Uterus (tissue), 4 donors: Measurements from ENCODE around the gene VASP. TPM values are rescaled to one million over a fixed set of nuclear protein-coding genes. Genes with fewer than 3 reads are reported as not detected.

Source experiments
- DNase-seq, 2 donors: peaks; one replicate each; pipeline ENCODE4 v3.0.0-alpha.2; 2019 to 2020
- H3K27ac ChIP-seq, 2 donors: fragments of 200-600 bp; sonication (generic); 1 replicate in 1 of 2; 2 replicates in 1 of 2; pipeline ENCODE4 v1.5.1; 2016 to 2018
- H3K27me3 ChIP-seq, 2 donors: fragments of 200-600 bp; sonication (generic); one replicate each; pipeline ENCODE4 v1.5.1; 2018 to 2019; ENCODE audit warnings: control low read depth in 1 of 2
- H3K36me3 ChIP-seq, 2 donors: fragments of 200-600 bp; sonication (generic); one replicate each; pipeline ENCODE4 v1.5.1; 2019; ENCODE audit warnings: control low read depth in 1 of 2
- H3K4me1 ChIP-seq, 2 donors: fragments of 200-600 bp; sonication (generic); one replicate each; pipeline ENCODE4 v1.5.1; 2018 to 2019; ENCODE audit warnings: control low read depth in 1 of 2
- H3K4me3 ChIP-seq, 2 donors: fragments of 200-600 bp; sonication (generic); 1 replicate in 1 of 2; 2 replicates in 1 of 2; pipeline ENCODE4 v1.5.1; 2018 to 2019; ENCODE audit warnings: mild to moderate bottlenecking in 1 of 2
- H3K9me3 ChIP-seq, 2 donors: fragments of 200-600 bp; sonication (generic); one replicate each; pipeline ENCODE4 v1.5.1; 2019; ENCODE audit warnings: control low read depth in 1 of 2
- POLR2A ChIP-seq, 2 donors: fragments of 450-650 bp; IDR thresholded peaks; one replicate each; pipeline ENCODE4 v1.6.1; 2016; ENCODE audit warnings: antibody characterized with exemption in 2 of 2, mild to moderate bottlenecking in 1 of 2, moderate library complexity in 1 of 2
- intact Hi-C: fragments of 100-400 bp; cut with DNase I; formaldehyde crosslinking; loops from one replicate; pipeline ENCODE4 v1.15.1; 2023; ENCODE audit warnings: low total_unique reads
- total RNA-seq, 4 donors: library from RNA; depleted of rRNA in 3 of 4; stranded (reverse); fragments of >200 nt in 3 of 4; gene quantifications; one replicate each; pipeline versions ENCODE4 v1.1.0 to v1.2.4, GENCODE V29; 2014 to 2023
- TF ChIP-seq, protein P1 (sequence below), 4 experiments: fragments of 200-600 bp in 2 of 4; fragments of 450-650 bp in 2 of 4; sonication (generic) in 2 of 4; IDR thresholded peaks; one replicate each; pipeline ENCODE4 v1.5.1; 2016 to 2019; ENCODE audit warnings: antibody characterized with exemption in 4 of 4, mild to moderate bottlenecking in 2 of 4, moderate library complexity in 1 of 4
- donor health status: DM: yes; HTN: yes; CAD: no.

Gene VASP
- 100 to 1,000 TPM in 1 of 4 donors, 10 to 100 TPM in 3; 21.5 to 157 (median 38.3) TPM for total RNA-seq

DNA sequence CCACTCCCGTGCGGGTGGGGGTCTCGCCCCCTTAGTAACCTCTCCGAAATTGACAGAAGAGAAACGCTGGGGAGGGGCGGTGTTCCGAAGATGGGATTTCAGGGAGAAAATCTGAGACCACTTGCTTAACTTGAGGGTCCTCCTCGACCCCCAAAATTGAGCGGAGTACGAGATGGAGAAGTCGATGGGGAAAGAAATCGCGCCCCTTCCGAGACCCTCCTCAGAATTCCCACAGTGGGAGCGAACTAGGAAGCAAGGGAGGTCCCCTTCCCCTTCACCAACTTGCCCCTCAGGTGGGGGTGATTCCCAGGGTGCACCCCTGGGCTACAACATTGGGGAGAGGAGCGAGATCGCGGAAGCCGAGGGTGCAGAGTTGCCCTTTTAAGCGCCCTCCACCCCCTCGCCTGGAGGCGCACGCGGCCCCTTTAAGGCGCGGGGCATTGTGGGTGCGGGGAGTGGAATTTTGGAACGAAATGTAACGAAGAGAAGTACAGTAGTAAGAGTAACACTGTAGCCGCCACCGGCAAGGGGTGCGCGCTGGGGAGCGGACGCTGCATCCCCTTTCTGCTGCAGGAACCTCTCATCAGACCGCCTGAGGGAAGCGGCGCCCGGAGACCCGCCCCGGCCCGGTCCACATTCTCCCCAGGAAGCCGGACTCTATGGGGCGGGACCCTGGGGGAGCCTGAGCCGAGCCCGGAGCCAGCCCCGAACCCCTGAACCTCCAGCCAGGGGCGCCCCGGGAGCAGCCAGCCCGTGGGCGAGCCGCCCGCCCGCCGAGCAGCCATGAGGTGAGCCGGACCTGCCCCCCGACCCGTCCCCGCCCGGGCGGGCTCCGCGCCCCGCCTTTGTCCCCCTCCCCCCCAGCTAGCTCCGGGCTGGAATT lies at the start of gene VASP:
Gene VASP, plus strand, starts transcription at position 491 of the 883 bp plus-strand sequence. Its CDS starts 293 bp downstream, at position 784.
- Histone ChIP-seq H3K9me3 (no peaks in the 10 kb centered on the region), H3K4me3 (peak within 1 kb of the TSS; percentile 74 to 91), H3K27ac (peak within 1 kb of the TSS; percentile 83 to 96), H3K27me3 (no peaks in the 10 kb centered on the region), H3K36me3 (no peaks in the 10 kb centered on the region), H3K4me1 (no peaks in the 10 kb centered on the region)
- TF ChIP-seq POLR2A (IDR thresholded peaks at IDR 0.05): peak; percentile 77 to 87
- TF ChIP-seq, protein P1, sequence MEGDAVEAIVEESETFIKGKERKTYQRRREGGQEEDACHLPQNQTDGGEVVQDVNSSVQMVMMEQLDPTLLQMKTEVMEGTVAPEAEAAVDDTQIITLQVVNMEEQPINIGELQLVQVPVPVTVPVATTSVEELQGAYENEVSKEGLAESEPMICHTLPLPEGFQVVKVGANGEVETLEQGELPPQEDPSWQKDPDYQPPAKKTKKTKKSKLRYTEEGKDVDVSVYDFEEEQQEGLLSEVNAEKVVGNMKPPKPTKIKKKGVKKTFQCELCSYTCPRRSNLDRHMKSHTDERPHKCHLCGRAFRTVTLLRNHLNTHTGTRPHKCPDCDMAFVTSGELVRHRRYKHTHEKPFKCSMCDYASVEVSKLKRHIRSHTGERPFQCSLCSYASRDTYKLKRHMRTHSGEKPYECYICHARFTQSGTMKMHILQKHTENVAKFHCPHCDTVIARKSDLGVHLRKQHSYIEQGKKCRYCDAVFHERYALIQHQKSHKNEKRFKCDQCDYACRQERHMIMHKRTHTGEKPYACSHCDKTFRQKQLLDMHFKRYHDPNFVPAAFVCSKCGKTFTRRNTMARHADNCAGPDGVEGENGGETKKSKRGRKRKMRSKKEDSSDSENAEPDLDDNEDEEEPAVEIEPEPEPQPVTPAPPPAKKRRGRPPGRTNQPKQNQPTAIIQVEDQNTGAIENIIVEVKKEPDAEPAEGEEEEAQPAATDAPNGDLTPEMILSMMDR (IDR thresholded peaks at IDR 0.05): peak in 2 of 4 experiments; percentile 21 to 40
- intact Hi-C loops: no loop called here
- peak; percentile 85 for DNase-seq

DNA sequence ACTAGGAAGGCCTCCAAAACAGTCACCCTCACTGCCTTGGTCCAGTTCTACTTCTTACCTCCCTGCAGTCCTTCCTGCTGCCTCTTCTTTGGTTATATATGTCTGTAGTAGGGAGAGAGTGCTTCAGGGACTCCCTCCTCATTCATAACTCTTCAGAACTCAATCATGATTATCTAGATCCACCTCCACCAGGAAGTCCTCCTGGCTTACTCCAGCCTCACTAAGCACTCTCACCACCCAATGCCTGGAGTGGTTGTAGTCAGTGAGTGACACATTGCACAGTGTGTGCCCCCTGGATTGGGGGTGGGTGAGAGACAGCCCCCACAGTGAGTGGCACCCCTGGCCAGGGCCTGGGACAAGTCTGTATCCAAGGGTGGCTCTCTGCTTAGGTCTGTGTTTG lies 49.5 kb upstream of the VASP start:
- intact Hi-C loops: no loop called here
- TF ChIP-seq, protein P1 (IDR thresholded peaks at IDR 0.05): no peak
- TF ChIP-seq POLR2A (IDR thresholded peaks at IDR 0.05): no peak
- Histone ChIP-seq H3K9me3 (no peaks in the 10 kb centered on the region), H3K27ac (no peak overlapping the region), H3K4me1 (peaks cover 0 to 8% of the 10 kb centered on the region in 2 donors), H3K36me3 (no peaks in the 10 kb centered on the region), H3K4me3 (no peak overlapping the region), H3K27me3 (no peaks in the 10 kb centered on the region)
- no peak for DNase-seq

DNA sequence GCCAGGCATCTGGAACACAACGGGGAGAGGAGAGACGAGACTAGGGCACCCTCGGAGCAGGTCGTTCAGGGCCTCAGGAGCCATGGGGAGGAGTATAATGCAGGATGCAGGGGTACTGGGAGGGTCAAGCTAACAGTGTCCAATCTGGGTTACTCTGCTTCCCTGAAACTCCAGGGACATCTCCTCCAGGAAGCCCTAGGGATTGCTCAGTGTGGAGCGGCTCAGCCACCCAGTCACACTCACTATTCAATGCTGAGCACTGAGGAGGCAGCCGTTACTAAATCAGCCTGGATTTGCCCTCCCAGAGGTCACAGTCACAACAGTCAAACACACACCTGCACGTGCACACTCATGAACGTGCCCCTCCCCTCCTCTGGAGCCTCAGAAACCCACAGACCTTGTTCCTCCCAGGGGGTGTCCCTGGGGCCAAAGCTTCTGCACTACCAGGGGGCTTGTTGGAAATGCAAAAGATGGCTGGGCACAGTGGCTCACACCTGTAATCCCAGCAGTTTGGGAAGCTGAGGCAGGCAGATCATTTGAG lies 46.4 kb upstream of the VASP start:
- no peaks in the 10 kb centered on the region for H3K4me1 ChIP-seq
- intact Hi-C loops: no loop called here
- TF ChIP-seq, protein P1 (IDR thresholded peaks at IDR 0.05): no peak
- no peak for TF ChIP-seq POLR2A (IDR thresholded peaks at IDR 0.05)
- H3K27me3 ChIP-seq: no peaks in the 10 kb centered on the region
- DNase-seq: no peak
- H3K36me3 ChIP-seq: no peaks in the 10 kb centered on the region
- no peak overlapping the region for H3K27ac ChIP-seq
- no peaks in the 10 kb centered on the region for H3K9me3 ChIP-seq
- H3K4me3 ChIP-seq: no peak overlapping the region

DNA sequence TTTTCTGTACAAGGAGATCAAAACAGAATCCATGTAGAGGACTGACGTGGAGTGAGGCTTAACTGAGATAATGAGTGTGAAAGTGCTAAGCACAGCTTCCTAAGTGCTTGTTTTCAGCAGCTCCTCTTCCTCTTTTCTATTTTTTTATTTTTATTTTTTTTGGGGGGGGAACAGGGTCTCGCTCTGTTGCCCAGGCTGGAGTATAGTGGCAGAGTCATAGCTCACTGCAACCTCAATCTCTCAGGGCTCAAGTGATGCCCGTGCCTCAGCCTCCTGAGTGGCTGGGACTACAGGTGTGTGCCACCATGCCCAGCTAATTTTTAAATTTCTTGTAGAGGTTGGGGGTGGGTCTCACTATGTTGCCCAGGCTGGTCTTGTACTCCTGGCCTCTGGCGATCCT lies 45.1 kb upstream of the VASP start:
- no peak for TF ChIP-seq POLR2A (IDR thresholded peaks at IDR 0.05)
- DNase-seq: no peak
- Histone ChIP-seq H3K36me3 (no peaks in the 10 kb centered on the region), H3K27ac (no peak overlapping the region), H3K27me3 (no peaks in the 10 kb centered on the region), H3K4me1 (no peaks in the 10 kb centered on the region), H3K4me3 (no peak overlapping the region), H3K9me3 (no peaks in the 10 kb centered on the region)
- intact Hi-C loops: no loop called here

DNA sequence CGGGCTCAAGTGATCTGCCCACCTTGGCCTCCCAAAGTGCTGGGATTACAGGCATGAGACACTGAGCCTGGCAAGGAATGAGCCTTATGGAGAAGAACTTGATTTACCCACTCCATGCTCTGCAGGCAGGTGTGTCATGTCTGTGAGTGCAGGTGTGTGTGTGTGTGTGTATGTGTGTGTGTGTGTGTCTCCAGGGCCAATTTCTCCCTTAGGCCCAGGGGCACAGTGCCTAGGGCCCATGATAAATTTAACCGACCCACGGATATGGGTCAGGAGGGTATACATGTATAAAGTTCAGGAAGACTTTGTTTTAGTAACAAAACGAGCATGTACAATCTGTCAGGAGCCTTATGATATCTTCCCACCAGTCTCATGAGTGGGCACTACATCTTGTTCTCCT lies 44.0 kb upstream of the VASP start:
- Histone ChIP-seq H3K9me3 (no peaks in the 10 kb centered on the region), H3K36me3 (no peaks in the 10 kb centered on the region), H3K27ac (no peak overlapping the region), H3K4me3 (no peak overlapping the region), H3K4me1 (peaks cover 0 to 4% of the 10 kb centered on the region in 2 donors), H3K27me3 (no peaks in the 10 kb centered on the region)
- TF ChIP-seq, protein P1 (IDR thresholded peaks at IDR 0.05): no peak
- TF ChIP-seq POLR2A (IDR thresholded peaks at IDR 0.05): no peak
- no peak for DNase-seq
- intact Hi-C loops: no loop called here
